ENCODE data around the gene EBLN1.
A peak's percentile ranks its signal among the peaks of the same experiment; 100 is the strongest.

Gene EBLN1

DNA sequence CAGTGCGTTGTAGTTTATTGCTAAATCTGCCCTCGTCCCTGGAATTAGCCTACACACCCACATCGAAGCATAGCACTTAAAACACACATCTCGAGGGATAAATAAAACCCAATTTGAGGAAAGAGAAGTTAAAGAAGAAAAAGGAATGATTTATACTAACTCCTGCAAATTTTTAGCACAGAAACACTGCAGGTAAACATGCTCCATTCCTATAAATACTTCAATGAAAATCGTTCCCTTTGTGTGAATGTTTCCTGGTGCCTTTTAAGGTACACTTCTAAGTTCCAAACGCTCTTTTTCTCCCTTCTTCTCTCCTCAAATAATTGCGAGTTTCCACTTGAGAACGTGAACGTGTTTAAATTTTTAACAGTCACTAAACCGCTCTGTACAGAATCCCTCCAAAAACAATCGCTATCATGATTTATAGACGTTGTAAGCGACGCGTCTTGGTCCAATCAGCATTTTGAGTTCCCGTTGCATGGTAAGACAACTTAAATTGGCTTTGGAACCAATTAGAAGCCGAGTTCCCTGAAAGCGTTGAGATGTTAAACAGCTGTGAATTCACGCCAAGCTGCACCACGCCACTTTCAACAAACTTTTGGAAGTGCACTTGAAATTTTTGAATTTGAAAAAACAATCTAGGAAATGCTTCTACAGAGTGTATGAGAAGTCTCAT lies 12.5 kb upstream of the EBLN1 start:
- peaks cover 4% of the 10 kb centered on the region for H3K4me1 Mint-ChIP-seq
- H3K9me3 Mint-ChIP-seq: no peaks in the 10 kb centered on the region
- H3K27me3 Mint-ChIP-seq (ENCODE audit: low read depth): peaks cover 4% of the 10 kb centered on the region
- H3K4me3 Mint-ChIP-seq: peak overlapping the region; percentile 91 to 96 (median 93)
- peak overlapping the region; percentile 76 to 100 (median 85) for H3K27ac Mint-ChIP-seq
- H3K36me3 Mint-ChIP-seq (ENCODE audit: low read depth): no peaks in the 10 kb centered on the region
- TF ChIP-seq, protein P1, sequence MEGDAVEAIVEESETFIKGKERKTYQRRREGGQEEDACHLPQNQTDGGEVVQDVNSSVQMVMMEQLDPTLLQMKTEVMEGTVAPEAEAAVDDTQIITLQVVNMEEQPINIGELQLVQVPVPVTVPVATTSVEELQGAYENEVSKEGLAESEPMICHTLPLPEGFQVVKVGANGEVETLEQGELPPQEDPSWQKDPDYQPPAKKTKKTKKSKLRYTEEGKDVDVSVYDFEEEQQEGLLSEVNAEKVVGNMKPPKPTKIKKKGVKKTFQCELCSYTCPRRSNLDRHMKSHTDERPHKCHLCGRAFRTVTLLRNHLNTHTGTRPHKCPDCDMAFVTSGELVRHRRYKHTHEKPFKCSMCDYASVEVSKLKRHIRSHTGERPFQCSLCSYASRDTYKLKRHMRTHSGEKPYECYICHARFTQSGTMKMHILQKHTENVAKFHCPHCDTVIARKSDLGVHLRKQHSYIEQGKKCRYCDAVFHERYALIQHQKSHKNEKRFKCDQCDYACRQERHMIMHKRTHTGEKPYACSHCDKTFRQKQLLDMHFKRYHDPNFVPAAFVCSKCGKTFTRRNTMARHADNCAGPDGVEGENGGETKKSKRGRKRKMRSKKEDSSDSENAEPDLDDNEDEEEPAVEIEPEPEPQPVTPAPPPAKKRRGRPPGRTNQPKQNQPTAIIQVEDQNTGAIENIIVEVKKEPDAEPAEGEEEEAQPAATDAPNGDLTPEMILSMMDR (IDR thresholded peaks at IDR 0.05; ENCODE audit: unreplicated experiment in 3 of 3): no peak

DNA sequence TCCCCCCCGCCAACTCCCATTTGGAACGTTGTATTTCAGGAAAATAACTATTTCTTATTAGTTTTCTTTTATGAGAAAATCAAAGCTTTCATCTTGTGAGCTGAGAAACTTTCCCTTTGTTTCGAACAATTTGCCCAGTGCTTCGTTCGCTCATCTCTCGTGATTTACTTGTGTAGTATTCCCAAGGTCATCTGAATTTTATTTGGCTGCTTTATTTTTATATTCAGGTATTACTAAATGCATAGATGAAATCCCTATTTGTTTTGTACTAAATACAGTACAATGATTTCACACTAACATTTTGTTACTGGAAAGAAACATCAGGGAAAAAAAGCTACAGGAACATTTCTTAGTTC lies 12.0 kb upstream of the EBLN1 start:
- TF ChIP-seq, protein P1 (IDR thresholded peaks at IDR 0.05; ENCODE audit: unreplicated experiment in 3 of 3): no peak
- Mint-ChIP-seq H3K27ac (peak overlapping the region; percentile 76 to 100 (median 85)), H3K27me3 (ENCODE audit: low read depth) (peaks cover 4% of the 10 kb centered on the region), H3K9me3 (no peaks in the 10 kb centered on the region), H3K4me3 (peak overlapping the region; percentile 91 to 96 (median 93)), H3K4me1 (peaks cover 4% of the 10 kb centered on the region), H3K36me3 (ENCODE audit: low read depth) (no peaks in the 10 kb centered on the region)

DNA sequence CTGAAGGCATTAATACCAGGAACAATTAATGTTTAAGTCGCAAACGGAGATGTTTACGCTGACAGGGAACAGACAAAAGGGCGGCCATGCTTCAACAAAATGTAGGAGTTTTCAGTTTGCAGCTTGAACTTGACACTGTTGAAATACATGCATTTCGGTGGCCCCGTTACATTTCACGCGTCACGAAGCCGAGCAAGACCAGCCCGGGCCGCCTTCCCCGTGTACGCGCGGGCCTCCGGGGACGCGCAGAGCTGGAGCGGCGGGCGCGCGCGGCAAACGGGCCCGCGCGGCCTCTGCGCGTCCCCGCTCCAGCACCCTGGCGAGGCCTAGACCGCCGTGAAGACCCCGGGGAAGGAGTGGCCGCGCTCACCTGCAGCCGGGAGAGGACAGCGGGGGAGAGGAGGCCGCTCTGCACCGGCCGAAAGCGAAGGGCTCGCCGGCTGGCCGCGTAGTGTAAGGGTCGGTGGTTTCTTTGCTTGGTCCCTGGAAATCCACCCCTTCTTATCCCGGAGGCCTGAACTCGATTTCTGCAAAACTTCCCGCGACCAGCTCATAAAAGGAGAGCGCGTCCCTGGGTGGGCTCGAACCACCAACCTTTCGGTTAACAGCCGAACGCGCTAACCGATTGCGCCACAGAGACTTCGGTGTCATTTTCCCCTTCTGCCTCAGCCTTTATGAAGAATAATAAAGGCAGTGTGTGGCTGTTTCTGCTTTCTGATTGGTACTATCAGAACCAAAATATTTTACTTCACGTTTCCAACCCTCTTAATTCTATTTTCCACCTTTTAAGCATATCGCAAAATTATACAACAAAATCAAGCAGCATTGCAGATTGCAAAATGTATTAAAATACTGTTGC lies 11.4 kb upstream of the EBLN1 start:
- H3K4me1 Mint-ChIP-seq: peaks cover 4% of the 10 kb centered on the region
- H3K36me3 Mint-ChIP-seq (ENCODE audit: low read depth): no peaks in the 10 kb centered on the region

DNA sequence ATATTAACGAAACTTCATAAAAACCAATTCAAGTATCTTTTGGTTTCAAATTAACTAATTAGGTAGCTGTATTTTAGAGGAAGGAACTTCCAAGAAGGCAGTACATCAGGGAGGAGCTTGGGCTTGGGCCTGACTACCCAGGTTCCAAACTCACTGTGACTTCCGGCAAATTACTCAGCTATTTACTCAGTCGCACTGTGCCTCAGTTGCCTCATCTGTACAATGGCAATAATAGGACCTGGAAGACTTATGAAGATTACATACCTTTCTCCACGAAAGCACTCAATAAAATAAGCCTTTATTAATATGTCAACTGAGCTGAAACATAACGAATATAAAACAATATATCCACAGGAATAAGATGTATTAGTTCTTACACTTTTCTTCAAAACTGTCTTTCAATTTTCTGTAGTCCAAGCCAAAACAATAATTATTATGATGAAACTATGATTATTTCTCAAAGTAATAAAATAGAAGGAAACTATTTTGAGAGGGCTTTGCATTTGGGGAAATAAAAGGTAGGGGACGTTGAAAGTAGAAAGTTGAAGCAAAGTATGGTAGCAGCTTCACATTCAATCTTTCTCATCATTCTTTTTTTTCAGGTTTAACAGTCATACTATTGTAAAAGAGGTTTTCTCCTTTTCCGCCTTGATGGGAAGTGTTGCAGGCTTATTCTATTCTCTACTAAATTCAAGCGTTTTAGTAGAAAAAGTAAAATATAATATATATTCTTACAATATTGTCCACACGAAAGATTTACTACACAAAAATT lies 10.5 kb upstream of the EBLN1 start:
- H3K27me3 Mint-ChIP-seq (ENCODE audit: low read depth): peaks cover 4% of the 10 kb centered on the region
- peaks cover 4% of the 10 kb centered on the region for H3K4me1 Mint-ChIP-seq
- H3K27ac Mint-ChIP-seq: peak overlapping the region; percentile 76 to 100 (median 85)
- no peaks in the 10 kb centered on the region for H3K36me3 Mint-ChIP-seq (ENCODE audit: low read depth)
- H3K4me3 Mint-ChIP-seq: peak overlapping the region; percentile 91 to 96 (median 93)
- TF ChIP-seq, protein P1 (IDR thresholded peaks at IDR 0.05; ENCODE audit: unreplicated experiment in 3 of 3): no peak
- H3K9me3 Mint-ChIP-seq: no peaks in the 10 kb centered on the region

More for the DNA sequence above, 11.4 kb upstream of the EBLN1 start:
- peak overlapping the region; percentile 91 to 96 (median 93) for H3K4me3 Mint-ChIP-seq
- H3K9me3 Mint-ChIP-seq: no peaks in the 10 kb centered on the region
- peaks cover 4% of the 10 kb centered on the region for H3K27me3 Mint-ChIP-seq (ENCODE audit: low read depth)
- TF ChIP-seq, protein P1 (IDR thresholded peaks at IDR 0.05; ENCODE audit: unreplicated experiment in 3 of 3): no peak
- peak overlapping the region; percentile 76 to 100 (median 85) for H3K27ac Mint-ChIP-seq

DNA sequence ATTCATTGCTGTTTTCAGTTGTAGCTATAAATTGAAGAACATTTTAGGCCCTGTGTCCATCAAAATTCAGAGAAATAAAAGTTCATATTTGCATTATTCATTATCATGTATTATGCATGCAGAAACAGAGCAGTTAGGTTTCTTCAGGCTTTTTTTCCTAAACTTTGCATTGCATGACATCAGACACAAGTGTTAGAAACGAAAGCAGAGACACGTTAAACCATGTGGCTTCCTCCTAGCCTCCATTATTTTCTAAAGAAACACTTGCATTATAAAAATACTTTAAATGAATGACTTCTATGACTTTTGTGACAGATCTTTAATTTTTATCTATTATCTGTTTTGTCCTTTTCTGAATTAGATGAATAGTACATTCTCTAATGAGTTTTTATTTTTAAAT lies 8.8 kb upstream of the EBLN1 start:
- no peaks in the 10 kb centered on the region for H3K9me3 Mint-ChIP-seq
- peaks cover 4% of the 10 kb centered on the region for H3K27me3 Mint-ChIP-seq (ENCODE audit: low read depth)
- TF ChIP-seq, protein P1 (IDR thresholded peaks at IDR 0.05; ENCODE audit: unreplicated experiment in 3 of 3): no peak
- peak overlapping the region in 1 of 3 experiments; percentile 14 for H3K4me3 Mint-ChIP-seq
- H3K4me1 Mint-ChIP-seq: peaks cover 4% of the 10 kb centered on the region
- no peaks in the 10 kb centered on the region for H3K36me3 Mint-ChIP-seq (ENCODE audit: low read depth)
- H3K27ac Mint-ChIP-seq: no peak overlapping the region
